ENCODE data around the gene PTBP3. TPM values are rescaled to one million over a fixed set of nuclear protein-coding genes. Genes with fewer than 3 reads are reported as not detected.
A peak's percentile ranks its signal among the peaks of the same experiment; 100 is the strongest.

Gene PTBP3
- total and polyA plus RNA-seq, 2 donors (not counting 1 experiment from before 2014, with no cell fraction given) = 16.7 to 28.7 TPM

GRCh38 chr9:112280904-112281303 is 52.5 kb downstream of the PTBP3 start:
- Histone ChIP-seq H2AFZ (ENCODE audit: low read length) (no peak overlapping the region), H3K4me2 (ENCODE audit: extremely low read depth, insufficient read depth, low read length) (no peak overlapping the region), H3K27ac (ENCODE audit: insufficient read depth, low read length) (no peak overlapping the region), H3K9ac (ENCODE audit: insufficient read depth, low read length) (no peak overlapping the region), H3K36me3 (ENCODE audit: control insufficient read depth, insufficient read depth, low read length) (no peaks in the 10 kb centered on the region), H4K20me1 (ENCODE audit: control insufficient read depth, extremely low read depth, insufficient read depth, low read length) (no peaks in the 10 kb centered on the region), H3K4me1 (ENCODE audit: control insufficient read depth, extremely low read depth, insufficient read depth, low read length) (no peaks in the 10 kb centered on the region), H3K9me3 (ENCODE audit: control insufficient read depth, insufficient read depth, low read depth, low read length) (no peaks in the 10 kb centered on the region), H3K4me3 (replicated peaks in 1 of 4; ENCODE audit: control extremely low read depth in 1 of 4, insufficient read depth in 1 of 4, low read depth in 3 of 4, low read length in 4 of 4) (no peak overlapping the region), H3K79me2 (ENCODE audit: control insufficient read depth, insufficient read depth, low read length) (peaks cover 8% of the 10 kb centered on the region), H3K27me3 (ENCODE audit: control insufficient read depth, insufficient read depth, low read length) (no peaks in the 10 kb centered on the region)
- TF ChIP-seq EZH2 (IDR thresholded peaks at IDR 0.05; ENCODE audit: low read length, missing control alignments) (no peak), CTCF (conservative IDR thresholded peaks at IDR 0.05 in 1 of 2, IDR thresholded peaks at IDR 0.05 in 1 of 2; ENCODE audit: low read depth in 1 of 2, low read length in 2 of 2) (no peak)
- DNase-seq (ENCODE audit: low read depth in 2 of 2) = no peak

GRCh38 chr9:112279501-112279900 is 53.9 kb downstream of the PTBP3 start:
- Histone ChIP-seq H3K79me2 (ENCODE audit: control insufficient read depth, insufficient read depth, low read length) (peaks cover 13% of the 10 kb centered on the region), H3K9ac (ENCODE audit: insufficient read depth, low read length) (no peak overlapping the region), H4K20me1 (ENCODE audit: control insufficient read depth, extremely low read depth, insufficient read depth, low read length) (no peaks in the 10 kb centered on the region), H3K27me3 (ENCODE audit: control insufficient read depth, insufficient read depth, low read length) (no peaks in the 10 kb centered on the region), H2AFZ (ENCODE audit: low read length) (no peak overlapping the region), H3K4me3 (replicated peaks in 1 of 4; ENCODE audit: control extremely low read depth in 1 of 4, insufficient read depth in 1 of 4, low read depth in 3 of 4, low read length in 4 of 4) (no peak overlapping the region), H3K4me2 (ENCODE audit: extremely low read depth, insufficient read depth, low read length) (no peak overlapping the region), H3K9me3 (ENCODE audit: control insufficient read depth, insufficient read depth, low read depth, low read length) (no peaks in the 10 kb centered on the region), H3K4me1 (ENCODE audit: control insufficient read depth, extremely low read depth, insufficient read depth, low read length) (no peaks in the 10 kb centered on the region), H3K36me3 (ENCODE audit: control insufficient read depth, insufficient read depth, low read length) (no peaks in the 10 kb centered on the region), H3K27ac (ENCODE audit: insufficient read depth, low read length) (no peak overlapping the region)
- no peak for DNase-seq (ENCODE audit: low read depth in 2 of 2)
- no peak for TF ChIP-seq EZH2 (IDR thresholded peaks at IDR 0.05; ENCODE audit: low read length, missing control alignments)
- no peak for TF ChIP-seq CTCF (conservative IDR thresholded peaks at IDR 0.05 in 1 of 2, IDR thresholded peaks at IDR 0.05 in 1 of 2; ENCODE audit: low read depth in 1 of 2, low read length in 2 of 2)

GRCh38 chr9:112278152-112278551 is 55.3 kb downstream of the PTBP3 start:
- no peak overlapping the region for H3K4me2 ChIP-seq (ENCODE audit: extremely low read depth, insufficient read depth, low read length)
- no peak overlapping the region for H3K9ac ChIP-seq (ENCODE audit: insufficient read depth, low read length)

More at GRCh38 chr9:112278152-112278551, 55.3 kb downstream of the PTBP3 start:
- H3K4me1 ChIP-seq (ENCODE audit: control insufficient read depth, extremely low read depth, insufficient read depth, low read length) = no peaks in the 10 kb centered on the region
- no peaks in the 10 kb centered on the region for H3K36me3 ChIP-seq (ENCODE audit: control insufficient read depth, insufficient read depth, low read length)
- no peak overlapping the region for H3K27ac ChIP-seq (ENCODE audit: insufficient read depth, low read length)
- H3K4me3 ChIP-seq (replicated peaks in 1 of 4; ENCODE audit: control extremely low read depth in 1 of 4, insufficient read depth in 1 of 4, low read depth in 3 of 4, low read length in 4 of 4) = no peak overlapping the region
- H3K9me3 ChIP-seq (ENCODE audit: control insufficient read depth, insufficient read depth, low read depth, low read length) = no peaks in the 10 kb centered on the region
- H4K20me1 ChIP-seq (ENCODE audit: control insufficient read depth, extremely low read depth, insufficient read depth, low read length) = no peaks in the 10 kb centered on the region
- peak in 1 of 2 donors; percentile 16 for DNase-seq (ENCODE audit: low read depth in 2 of 2)
- no peaks in the 10 kb centered on the region for H3K27me3 ChIP-seq (ENCODE audit: control insufficient read depth, insufficient read depth, low read length)
- H3K79me2 ChIP-seq (ENCODE audit: control insufficient read depth, insufficient read depth, low read length) = peaks cover 14% of the 10 kb centered on the region
- TF ChIP-seq CTCF (conservative IDR thresholded peaks at IDR 0.05 in 1 of 2, IDR thresholded peaks at IDR 0.05 in 1 of 2; ENCODE audit: low read depth in 1 of 2, low read length in 2 of 2) (no peak), EZH2 (IDR thresholded peaks at IDR 0.05; ENCODE audit: low read length, missing control alignments) (no peak)
- no peak overlapping the region for H2AFZ ChIP-seq (ENCODE audit: low read length)

Data from fibroblast of lung (primary cell).